NT2/D1 (cell line): Measurements from ENCODE around the gene ZNF569.

Source experiments
- DNase-seq: peaks from one replicate; pipeline ENCODE4 v3.0.0-alpha.2; 2011; ENCODE audit warnings: low read depth, low spot score
- H3K27me3 ChIP-seq: 2 replicates; pipeline ENCODE4 v1.6.0; 2011; ENCODE audit warnings: mild to moderate bottlenecking; ENCODE audit not compliant: insufficient read length, insufficient read depth
- H3K36me3 ChIP-seq: 2 replicates; pipeline ENCODE4 v1.6.1; 2011; ENCODE audit warnings: mild to moderate bottlenecking, low read length, mixed read lengths; ENCODE audit not compliant: insufficient read depth, insufficient read length
- H3K4me1 ChIP-seq: 2 replicates; pipeline ENCODE4 v1.5.1; 2011; ENCODE audit not compliant: insufficient read depth, insufficient read length
- H3K4me3 ChIP-seq: 2 replicates; pipeline ENCODE4 v1.5.1; 2011; ENCODE audit warnings: low read depth; ENCODE audit not compliant: insufficient read length
- H3K9ac ChIP-seq: 2 replicates; pipeline ENCODE4 v1.6.0; 2011; ENCODE audit warnings: low read depth; ENCODE audit not compliant: insufficient read length
- H3K9me3 ChIP-seq: 2 replicates; pipeline ENCODE4 v1.5.1; 2011; ENCODE audit warnings: mild to moderate bottlenecking, low read length; ENCODE audit not compliant: insufficient read depth
- SUZ12 ChIP-seq: IDR thresholded peaks from 2 replicates; pipeline ENCODE4 v1.6.1; 2011; ENCODE audit not compliant: insufficient read length, insufficient read depth; ENCODE audit errors: extremely low read depth
- YY1 ChIP-seq: IDR thresholded peaks from 2 replicates; pipeline ENCODE4 v1.6.1; 2011; ENCODE audit not compliant: insufficient read length, insufficient read depth
- ZNF274 ChIP-seq: IDR thresholded peaks from 2 replicates; pipeline ENCODE4 v1.6.1; 2011; ENCODE audit warnings: mild to moderate bottlenecking, low read depth, low read length

The ZNF569 gene

DNA sequence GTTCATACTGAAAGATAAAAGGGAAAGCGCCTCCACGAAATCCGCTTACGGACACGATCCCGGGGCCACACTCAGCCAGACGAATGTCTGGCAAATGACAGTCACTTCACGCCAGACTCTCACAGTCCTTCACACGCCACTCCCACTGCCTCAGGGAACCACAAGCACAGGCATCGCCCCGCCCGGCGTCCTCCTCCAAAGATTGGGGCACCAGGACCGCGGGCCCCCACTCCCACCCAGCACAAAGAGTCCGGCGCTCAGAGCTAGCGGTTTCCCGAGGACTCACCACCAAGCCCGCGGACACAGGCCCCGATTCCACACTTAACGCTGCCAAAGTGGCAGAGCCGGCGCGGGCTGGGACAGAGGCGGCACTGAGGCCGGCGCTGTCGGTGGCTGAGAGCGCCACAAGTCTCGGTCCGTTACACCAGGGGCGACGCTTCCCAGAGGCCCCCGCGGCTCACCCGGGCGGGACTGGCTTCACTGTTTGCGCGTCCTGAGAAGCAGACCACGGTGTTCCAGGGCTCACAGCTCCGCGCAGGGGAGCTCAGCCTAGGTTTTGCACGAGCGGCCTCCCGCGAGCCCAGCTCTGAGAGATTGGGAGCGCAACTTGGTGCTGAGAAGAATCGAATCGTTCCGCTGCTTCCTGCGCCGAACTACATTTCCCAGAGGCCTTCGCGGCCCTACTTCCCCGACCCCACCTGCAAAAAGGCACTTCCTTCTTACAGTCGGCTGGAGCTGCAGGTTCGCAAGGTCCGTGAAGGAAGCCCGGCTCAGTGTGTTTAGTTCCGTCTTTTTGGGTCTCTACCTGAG lies at the start of gene ZNF569:
Gene ZNF569 (minus strand): TSS at position 647 of the 810 bp plus-strand sequence. CDS start 22,523 bp downstream, outside the sequence.
- peak within 1 kb of the TSS; percentile 68 for H3K4me3 ChIP-seq
- peak within 1 kb of the TSS; percentile 92 for H3K9ac ChIP-seq
- H3K9me3 ChIP-seq: no peaks in the 10 kb centered on the region
- H3K27me3 ChIP-seq: no peaks in the 10 kb centered on the region
- peaks cover 25% of the 10 kb centered on the region for H3K36me3 ChIP-seq
- peak; percentile 78 for DNase-seq
- TF ChIP-seq SUZ12 (no peak), YY1 (no peak), ZNF274 (no peak)
- H3K4me1 ChIP-seq: peaks cover 4% of the 10 kb centered on the region

DNA sequence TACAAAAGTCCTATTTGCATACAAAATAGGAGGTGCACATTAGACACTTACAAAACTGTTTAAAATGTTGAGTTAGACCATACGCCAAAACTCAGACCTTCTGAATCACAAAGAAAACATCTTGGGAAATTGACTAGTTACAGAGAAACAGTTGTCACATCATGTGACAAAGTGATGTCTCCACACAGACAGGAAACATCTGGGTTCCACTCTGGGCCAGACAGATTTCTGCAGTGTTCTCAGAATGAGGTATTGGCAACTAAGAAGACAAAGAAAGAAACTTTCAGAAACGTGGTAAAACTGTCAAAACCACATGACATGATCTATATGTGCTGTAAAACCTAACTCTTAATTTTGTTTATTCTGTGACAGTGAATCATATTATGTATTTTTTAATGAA lies 46.2 kb upstream of the ZNF569 start:
- Histone ChIP-seq H3K27me3 (no peaks in the 10 kb centered on the region), H3K36me3 (peaks cover 38% of the 10 kb centered on the region), H3K9me3 (no peaks in the 10 kb centered on the region), H3K4me1 (no peaks in the 10 kb centered on the region), H3K4me3 (no peak overlapping the region), H3K9ac (no peak overlapping the region)
- no peak for DNase-seq
- no peak for TF ChIP-seq YY1
- TF ChIP-seq SUZ12: no peak
- no peak for TF ChIP-seq ZNF274

DNA sequence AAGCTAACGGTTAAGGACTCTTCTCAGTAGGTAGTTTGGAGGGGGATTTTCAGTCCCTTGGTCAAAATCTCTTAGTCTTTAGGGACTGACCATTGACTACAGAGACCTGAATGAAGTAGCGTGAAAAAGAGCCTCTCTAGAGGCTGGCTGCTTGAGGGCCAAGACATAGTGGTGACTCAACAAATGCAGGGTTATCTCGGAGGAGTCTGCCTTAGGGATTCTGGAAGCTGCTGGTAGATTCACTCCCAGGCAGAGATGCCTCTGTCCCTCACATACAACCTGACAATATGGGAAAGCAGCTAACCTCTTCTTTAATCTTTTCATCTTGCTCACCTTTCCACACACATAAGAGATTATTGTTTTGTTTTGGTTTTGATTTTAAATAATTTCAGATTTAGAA lies 44.6 kb upstream of the ZNF569 start:
- Histone ChIP-seq H3K9ac (no peak overlapping the region), H3K36me3 (peaks cover 33% of the 10 kb centered on the region), H3K27me3 (no peaks in the 10 kb centered on the region), H3K4me3 (no peak overlapping the region), H3K4me1 (no peaks in the 10 kb centered on the region), H3K9me3 (no peaks in the 10 kb centered on the region)
- no peak for DNase-seq
- TF ChIP-seq SUZ12 (no peak), ZNF274 (no peak), YY1 (no peak)

DNA sequence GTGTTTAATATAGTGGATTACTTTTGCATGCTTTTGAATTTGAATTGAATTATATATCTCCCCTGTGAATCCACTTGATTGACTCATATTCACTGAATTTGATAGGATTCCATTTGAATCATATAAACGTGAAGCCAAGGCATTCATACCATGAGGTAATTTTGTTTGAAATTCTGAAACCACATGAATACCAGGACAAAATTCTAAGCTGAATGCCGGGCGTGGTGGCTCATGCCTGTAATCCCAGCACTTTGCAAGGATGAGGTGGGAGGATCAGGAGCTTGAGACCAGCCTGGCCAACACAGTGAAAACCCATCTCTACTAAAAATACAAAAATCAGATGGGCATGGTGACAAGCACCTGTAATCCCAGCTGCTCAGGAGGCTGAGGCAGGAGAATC lies 43.9 kb upstream of the ZNF569 start:
- no peaks in the 10 kb centered on the region for H3K9me3 ChIP-seq
- peaks cover 33% of the 10 kb centered on the region for H3K36me3 ChIP-seq
- H3K27me3 ChIP-seq: no peaks in the 10 kb centered on the region
- DNase-seq: no peak
- H3K9ac ChIP-seq: no peak overlapping the region
- no peak overlapping the region for H3K4me3 ChIP-seq
- no peaks in the 10 kb centered on the region for H3K4me1 ChIP-seq
- TF ChIP-seq ZNF274 (no peak), SUZ12 (no peak)

DNA sequence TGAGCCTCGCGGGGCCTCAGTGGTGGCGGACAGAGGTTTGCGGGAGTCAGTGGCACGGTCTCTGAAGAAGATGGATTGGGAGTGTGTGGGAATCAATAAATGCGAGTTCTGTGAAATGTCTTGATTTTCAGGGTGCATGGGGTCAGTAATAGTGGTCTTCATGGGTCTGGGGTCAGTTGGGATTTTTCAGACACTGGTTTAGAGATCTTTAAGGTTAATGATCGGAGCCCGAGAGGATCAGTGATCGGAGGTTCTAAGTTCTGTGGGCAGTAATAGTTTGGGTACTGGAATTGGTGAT lies 39.9 kb upstream of the ZNF569 start:
- no peaks in the 10 kb centered on the region for H3K9me3 ChIP-seq
- H3K27me3 ChIP-seq: no peaks in the 10 kb centered on the region
- peak overlapping the region; percentile 80 for H3K4me3 ChIP-seq
- TF ChIP-seq ZNF274: no peak
- TF ChIP-seq SUZ12: no peak
- TF ChIP-seq YY1: no peak
- H3K36me3 ChIP-seq: peaks cover 22% of the 10 kb centered on the region
- no peaks in the 10 kb centered on the region for H3K4me1 ChIP-seq
- peak overlapping the region; percentile 95 for H3K9ac ChIP-seq
- DNase-seq: no peak

DNA sequence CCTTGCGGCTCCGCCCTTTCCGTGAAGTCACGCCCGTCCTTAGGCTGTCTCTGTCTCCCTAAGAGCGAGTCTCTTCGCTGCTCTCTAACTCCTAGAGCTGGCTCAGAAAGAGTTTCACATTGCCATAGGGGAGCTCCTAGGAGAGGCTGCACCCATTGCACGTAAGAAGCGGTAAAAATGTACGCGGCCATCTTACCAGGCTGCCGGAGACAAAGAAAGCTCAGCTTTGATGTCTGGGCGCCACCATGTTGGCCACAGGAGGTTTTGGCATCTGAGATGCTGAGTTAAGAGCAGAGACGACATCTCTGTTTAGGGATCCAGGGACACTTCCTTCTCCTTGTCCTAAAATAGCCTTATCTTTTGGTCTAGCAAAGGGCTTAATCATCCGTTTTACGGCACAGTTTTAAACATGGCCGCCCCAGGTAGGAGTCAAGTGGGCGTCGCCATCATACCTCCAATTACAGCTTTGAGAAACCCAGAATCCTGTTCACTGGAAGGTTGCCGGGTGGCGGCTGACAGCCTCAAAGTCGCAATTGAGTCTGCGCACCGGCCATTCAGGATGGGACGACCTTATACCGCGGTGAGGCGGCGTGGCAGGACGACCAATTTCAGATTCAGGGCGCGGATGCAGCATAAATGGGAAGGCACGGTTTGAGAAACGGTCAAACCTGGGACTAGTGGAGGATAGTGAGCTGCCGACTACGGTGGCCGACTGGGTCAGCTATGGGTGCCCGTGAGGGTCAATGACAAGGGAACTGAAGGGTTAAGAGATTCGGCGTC lies 39.3 kb upstream of the ZNF569 start, which contains the start of gene ZNF793:
Gene ZNF793 (plus strand): TSS at position 553 of the 780 bp plus-strand sequence. CDS start 16,501 bp downstream, outside the sequence.
- Histone ChIP-seq H3K9ac (peak within 1 kb of the TSS; percentile 95), H3K9me3 (no peaks in the 10 kb centered on the region), H3K27me3 (no peaks in the 10 kb centered on the region), H3K4me3 (peak within 1 kb of the TSS; percentile 80), H3K4me1 (no peaks in the 10 kb centered on the region), H3K36me3 (peaks cover 22% of the 10 kb centered on the region)
- TF ChIP-seq YY1 (peak; percentile 91), ZNF274 (no peak), SUZ12 (no peak)
- DNase-seq: peak; percentile 59

DNA sequence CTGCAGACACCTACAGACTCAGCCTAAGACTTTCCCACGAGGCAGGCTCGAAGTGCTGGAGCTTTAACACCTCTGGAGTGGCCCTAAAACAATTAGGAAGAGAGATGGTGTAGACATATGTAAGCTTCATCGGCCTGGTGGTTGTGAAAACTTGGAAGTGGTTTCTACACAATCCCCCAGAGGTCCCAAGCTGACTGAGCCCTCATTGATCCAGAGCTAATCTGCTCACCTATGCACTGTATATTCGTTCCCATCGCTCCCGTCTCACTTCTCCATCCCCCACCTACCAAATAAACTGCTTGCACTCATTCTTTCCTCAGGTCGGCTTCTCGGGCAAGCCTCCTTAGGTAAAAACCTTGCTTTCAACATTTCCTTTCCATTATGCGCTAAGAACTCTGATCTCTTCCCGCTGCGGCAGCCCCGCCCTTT lies 38.7 kb upstream of the ZNF569 start:
- no peak for DNase-seq
- Histone ChIP-seq H3K4me3 (peak overlapping the region; percentile 80), H3K9me3 (no peaks in the 10 kb centered on the region), H3K27me3 (no peaks in the 10 kb centered on the region), H3K36me3 (peaks cover 19% of the 10 kb centered on the region), H3K4me1 (no peaks in the 10 kb centered on the region), H3K9ac (peak overlapping the region; percentile 95)
- no peak for TF ChIP-seq ZNF274
- no peak for TF ChIP-seq YY1
- TF ChIP-seq SUZ12: no peak
